Endometrial microvascular endothelial cells (primary cell): ENCODE results near the gene TNFSF15. TPM values are rescaled to one million over a fixed set of nuclear protein-coding genes. Genes with fewer than 3 reads are reported as not detected.

Experiments
- in situ Hi-C: cut with HindIII; loops from 2 replicates; pipeline ENCODE4 v1.10.0; 2017; ENCODE audit warnings: low sequenced_read_pairs, low pct_unique_long_range_greater_than_20kb; ENCODE audit errors: inconsistent ontology term
- total RNA-seq: library from RNA; depleted of rRNA; stranded (reverse); fragments of >200 nt; gene quantifications from one replicate; pipeline ENCODE4 v1.2.3, GENCODE V29; 2015; ENCODE audit errors: inconsistent ontology term

TNFSF15 gene
- total RNA-seq, 1 donor from 2014 or later = 2.7 TPM

DNA sequence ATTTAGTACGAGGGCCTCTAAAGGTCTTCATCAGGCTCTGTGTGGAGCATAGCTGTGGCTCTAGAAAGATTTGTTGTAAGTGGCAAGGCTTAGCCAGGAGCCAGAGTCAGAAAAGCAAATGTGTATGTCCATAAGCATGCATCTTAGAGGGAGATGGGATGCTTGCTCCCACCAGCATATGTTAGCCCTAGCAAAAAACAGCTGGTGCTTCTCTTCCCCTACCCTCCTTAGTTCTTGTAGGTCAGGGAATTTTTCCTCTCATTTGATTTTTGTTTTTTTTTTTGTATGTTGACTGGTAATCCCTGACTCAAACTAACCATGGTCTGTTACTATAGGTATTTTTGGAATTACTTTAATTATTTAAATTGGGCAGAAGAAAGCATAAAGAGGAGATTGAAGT is 7.7 kb downstream of the TNFSF15 start:
- in situ Hi-C loops = no loop called here

DNA sequence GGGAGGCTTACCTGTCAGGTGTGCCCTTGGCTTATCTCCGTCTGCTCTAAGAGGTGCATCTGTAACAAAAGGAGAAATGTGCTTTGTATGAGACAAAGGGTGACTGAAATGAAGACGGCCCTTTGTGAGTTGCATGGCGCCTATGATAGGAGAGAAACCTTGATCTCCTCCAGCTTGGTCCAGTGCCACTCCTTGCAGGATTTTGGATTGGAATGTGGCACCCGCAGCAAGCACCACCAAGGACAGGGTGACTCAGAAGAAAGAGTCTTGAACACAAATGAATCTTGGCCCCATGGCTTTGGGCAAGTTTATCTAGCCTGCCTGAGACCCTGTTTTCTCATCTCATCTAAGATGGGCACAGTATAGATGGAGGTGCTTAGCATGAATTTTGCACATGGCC is 13.4 kb downstream of the TNFSF15 start:
- in situ Hi-C loops = no loop called here

- in situ Hi-C loops = no loop called here
These were observed 14.1 kb downstream of the TNFSF15 start for GRCh38 chr9:114791736-114792135.

DNA sequence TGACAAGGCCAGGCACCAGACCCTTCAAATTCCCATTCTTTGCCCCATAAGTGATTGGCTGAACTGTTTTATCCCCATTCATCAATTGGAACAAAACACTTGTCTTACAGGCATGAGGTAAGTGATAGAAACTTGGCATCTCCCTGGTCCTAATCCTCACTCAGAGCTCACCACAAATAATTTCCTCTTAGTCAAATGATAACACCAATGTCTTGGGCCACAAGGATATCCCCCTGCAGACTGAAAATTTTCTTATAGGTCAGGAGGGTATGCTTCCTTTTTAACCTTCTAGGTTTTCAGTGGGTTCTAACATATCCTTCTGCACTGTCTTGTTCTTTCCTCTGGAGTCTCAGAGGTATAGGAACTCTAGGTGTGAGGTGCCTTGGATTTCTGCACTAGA is 14.5 kb downstream of the TNFSF15 start:
- in situ Hi-C loops = no loop called here

- in situ Hi-C loops = no loop called here
These were observed 15.3 kb downstream of the TNFSF15 start for GRCh38 chr9:114790521-114790920.

DNA sequence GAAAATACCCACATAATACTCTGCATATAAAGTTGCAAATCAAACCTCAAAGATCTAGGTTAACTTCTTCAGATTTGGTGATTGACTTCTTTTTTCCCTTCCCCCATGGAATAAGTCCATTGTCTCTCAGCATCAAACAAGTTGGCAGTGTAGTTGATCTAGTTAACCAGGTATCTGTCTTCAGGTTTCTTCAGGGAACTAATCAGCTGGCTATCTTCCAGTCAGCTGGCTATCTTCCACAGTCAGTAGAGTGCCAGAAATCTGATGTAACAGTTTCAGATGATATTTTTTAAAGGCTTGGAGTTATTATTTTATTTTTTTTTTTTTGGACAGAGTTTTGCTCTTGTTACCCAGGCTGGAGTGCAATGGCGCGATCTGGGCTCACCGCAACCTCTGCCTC is 16.8 kb downstream of the TNFSF15 start:
- in situ Hi-C loops = no loop called here

DNA sequence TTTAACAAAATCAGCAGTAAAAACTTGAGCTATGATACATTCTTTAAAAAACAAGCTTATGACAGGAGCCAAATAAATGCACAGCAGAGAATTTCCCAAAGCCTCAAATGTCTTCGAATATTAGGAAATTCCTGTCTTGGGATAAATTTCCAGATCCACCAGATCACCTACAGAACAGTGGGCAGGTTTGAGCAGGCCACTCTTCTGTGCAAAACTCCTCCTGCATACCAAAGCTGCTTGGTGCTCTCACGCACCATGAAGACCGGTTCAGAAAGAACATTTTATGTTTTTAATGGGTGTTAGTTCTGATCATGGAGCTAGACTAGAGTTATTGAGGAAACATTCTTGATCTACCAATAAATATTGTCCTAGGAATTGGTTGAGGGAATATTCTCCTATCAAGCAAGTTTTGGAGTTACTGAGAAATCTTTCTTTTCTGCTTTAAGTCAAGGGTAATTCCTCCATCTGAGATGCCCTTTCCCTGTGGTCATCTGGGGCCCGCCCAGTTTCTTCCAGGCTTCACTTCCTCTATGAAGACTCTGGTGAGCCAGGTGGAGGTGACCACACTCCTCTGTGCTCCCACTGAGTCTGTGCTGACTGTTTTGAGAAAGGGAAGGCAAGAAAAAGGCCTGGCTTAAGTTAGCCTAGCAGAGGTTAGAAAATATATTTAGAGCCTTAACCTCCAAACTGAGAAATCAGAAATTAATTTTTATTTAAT is 17.9 kb downstream of the TNFSF15 start:
- in situ Hi-C loops = no loop called here

- in situ Hi-C loops = no loop called here
These were observed 18.6 kb downstream of the TNFSF15 start for GRCh38 chr9:114787214-114787613.

DNA sequence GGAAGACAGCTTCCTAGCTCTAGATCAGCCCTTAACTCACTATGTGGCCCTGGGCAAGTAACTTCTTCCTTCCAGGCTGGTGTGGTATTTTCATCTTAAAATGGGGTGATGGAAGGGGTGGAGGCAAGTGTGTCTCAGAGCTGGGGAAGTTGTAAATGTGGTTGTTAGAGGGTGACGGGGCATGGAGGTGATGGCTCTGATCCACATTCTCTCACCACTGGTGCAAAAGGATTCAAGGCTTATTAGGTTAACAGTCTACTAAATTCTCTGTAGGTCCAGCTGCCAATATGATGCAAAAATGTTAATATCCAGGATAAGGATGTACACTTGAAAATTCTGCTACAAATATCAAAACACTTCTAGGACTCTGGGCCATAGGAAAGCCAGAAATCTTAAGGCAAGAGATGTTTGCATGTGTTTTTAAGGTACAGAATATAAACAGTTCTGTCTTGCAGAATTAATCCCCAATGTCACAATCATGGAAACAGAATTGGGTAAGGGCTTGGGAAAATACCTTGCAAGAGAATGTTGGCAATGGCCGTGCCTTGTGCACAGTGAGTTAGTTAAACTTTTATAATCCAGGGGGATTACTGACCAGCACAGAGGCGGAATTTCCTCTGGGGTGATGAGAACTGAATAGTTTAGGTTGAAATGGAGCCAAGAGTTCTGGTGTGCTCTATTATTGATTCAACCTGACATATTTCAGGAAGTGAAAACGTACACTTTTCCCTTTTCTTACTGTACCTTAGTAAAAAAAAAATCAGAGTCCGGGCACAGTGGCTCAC is 19.8 kb downstream of the TNFSF15 start:
- in situ Hi-C loops = no loop called here

DNA sequence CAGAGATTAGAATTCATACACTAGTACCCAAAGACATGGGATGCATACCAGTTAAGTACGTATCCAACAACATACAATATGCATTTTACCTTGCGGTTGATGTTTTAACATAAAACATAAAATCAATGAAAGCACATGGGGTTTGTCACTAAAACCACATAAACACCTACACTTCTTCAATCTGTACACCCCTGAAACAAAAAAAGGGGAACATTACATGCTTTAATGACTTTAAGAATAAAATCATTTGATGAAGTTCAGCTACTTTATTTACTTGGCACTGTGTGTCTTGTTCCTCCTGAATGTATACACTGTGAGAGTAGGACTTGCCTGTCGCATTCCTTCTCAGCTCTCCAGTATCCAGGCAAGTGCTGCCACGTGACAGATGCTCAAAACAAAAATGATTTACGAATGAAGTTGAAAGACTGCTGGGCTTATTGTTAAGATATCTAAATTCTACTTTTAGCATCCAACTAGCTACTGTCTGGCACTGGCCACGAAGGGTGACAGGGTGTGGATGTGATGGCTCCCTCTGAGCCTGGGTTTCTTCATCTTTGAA is 21.0 kb downstream of the TNFSF15 start:
- in situ Hi-C loops = no loop called here

DNA sequence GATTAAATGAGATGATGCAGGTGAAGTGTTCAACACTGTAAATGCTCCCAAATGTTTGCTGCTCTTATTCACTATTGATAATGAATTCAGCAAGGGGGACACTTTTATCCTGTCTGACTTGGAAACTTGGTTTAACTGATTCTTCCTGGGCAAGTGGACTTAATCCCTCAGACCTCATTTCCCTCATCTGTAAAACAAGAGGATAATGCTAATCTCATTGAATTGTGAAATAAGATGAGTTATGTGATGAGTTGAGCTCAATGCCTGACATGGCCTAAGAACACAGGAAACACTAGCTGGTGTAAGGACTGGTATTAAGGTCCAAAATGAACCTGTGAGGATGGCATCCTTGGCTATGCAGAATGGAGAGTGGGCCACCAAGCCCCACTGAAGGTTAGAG is 23.3 kb downstream of the TNFSF15 start:
- in situ Hi-C loops = no loop called here

DNA sequence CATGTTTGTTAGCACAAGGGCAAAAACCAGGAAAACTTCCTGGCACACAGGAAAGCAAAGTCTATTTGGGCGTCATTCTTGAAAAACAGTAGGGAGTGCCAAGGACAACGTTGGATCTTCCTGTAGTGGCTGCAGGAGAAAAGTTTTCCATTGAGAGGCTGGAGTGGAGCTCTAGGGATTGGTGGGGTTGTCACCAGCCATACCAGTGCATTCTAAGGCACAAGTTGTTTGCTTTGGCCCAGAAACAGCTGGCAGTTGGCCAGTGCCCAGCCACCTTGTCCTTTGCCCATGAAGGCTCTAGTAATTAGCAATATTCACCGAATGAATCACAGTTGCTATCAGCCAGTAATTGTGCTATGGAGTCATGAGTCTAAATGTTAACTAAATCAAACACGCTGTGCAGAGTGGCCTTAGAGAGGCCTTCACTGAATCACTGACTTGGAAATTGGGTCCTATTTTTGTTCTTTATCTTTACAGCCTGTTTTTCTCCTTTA is 26.4 kb downstream of the TNFSF15 start:
- in situ Hi-C loops = no loop called here

DNA sequence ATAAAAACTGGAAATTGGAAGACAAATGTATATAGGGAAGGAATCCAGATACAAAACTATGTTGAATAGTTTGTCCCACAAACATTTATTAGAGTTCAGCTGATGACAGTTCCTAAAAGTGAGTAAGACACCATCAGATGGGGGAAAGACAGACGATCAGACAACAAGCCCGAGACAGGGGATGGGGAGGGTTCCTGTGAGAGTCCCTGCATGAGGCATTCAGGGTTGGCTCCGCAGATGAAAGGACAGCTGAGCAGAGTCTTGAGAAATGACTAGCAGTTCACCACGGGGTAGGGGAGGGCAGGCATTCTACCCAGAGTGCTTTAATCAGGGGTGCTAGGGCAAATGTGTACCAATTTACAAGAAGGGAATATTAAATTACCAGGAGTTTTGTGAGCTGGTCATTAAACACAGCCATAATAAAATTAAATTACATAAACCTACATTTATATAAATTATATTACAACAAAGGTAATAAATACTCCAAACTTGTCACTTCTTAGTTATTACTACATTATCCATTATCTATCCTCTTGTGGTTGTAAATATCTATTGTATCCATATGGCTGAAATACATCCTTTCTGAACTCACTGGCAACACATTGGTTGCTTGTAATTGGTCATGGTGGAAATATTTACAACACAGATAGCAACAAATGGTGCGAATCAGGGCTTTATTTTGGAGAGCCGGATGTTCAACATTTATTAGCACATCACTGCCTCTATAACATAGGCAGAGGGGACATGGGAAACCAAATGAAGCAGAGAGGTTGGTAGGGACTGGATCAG is 27.8 kb downstream of the TNFSF15 start:
- in situ Hi-C loops = no loop called here

DNA sequence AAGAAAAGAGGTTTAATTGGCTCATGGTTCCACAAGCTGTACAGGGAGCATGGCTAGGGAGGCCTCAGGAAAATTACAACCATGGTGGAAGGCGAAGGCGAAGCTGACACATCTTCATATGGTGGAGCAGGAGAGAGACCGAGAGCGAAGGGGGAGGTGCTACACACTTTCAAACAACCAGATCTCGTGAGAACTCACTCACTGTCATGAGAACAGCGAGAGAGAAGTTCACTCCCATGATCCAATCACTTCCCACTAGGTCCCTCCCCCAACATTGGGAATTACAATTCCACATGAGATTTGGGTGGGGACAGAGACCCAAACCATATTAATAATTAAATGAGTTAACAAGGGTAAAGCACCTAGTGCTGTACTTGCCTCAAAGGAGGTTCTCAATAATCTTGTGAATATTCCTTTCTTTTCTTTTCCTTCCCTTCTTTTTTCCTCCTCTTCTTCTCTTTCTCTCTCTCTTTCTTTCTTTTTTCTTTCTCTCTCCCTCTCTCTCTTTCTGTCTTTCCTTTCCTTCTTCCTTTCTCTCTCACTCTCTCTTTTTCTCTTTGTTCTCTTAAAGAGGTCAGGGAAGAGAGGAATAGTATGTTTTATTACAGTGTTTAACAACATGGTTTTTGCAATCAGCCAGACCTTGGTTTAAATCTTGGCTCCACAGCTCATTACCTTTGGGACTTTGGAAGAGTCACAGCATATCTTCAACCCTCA is 29.0 kb downstream of the TNFSF15 start:
- in situ Hi-C loops = no loop called here

- in situ Hi-C loops = no loop called here
These were observed 29.9 kb downstream of the TNFSF15 start for GRCh38 chr9:114775981-114776380.

DNA sequence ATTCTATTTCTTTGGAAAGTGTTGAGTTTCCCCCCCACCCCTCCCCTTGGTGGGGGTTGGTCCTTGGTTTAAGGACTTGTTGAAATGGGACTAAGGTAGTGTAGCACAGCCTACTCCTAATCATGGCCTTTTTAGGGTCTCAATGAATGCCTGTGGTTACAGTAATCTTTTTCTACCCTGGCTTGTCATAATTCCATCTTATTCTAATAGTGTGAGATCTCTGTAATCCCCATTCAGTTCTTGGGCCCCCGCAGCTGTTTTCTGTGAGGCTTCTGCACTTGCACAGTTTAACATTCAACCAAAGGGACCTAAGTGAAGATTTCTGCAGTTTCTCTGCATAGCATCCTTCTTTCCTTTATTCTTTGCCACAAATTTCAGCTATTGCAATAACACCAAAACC is 30.7 kb downstream of the TNFSF15 start:
- in situ Hi-C loops = no loop called here

DNA sequence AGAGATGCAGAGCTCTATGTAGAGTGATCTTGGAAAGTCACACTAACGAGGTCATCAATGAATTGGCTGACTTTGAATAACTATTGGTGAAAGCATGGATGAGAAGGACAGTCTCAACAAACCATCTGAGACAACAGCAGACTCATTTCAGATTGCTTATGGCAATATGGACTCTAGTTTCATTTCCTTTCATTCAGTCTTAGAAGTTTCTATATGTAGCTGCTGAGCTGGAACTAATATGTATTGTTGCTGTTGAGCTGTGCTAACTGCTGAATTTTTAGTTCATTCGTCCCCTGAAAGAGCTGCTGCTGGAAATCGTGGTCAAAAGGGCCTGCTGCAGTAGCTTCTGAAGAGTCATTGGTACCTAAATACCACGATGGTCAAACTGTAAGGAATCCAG is 31.3 kb downstream of the TNFSF15 start:
- in situ Hi-C loops = no loop called here

- in situ Hi-C loops = no loop called here
These were observed 34.0 kb downstream of the TNFSF15 start for GRCh38 chr9:114771889-114772288.

- in situ Hi-C loops = no loop called here
These were observed 34.8 kb downstream of the TNFSF15 start for GRCh38 chr9:114770991-114771390.
